Stimulated activated naive CD8-positive, alpha-beta T cell treated with anti-CD3 and anti-CD28 coated beads, Interleukin-15, Interleukin-2, amounts not matched to agents 100 ng/mL and 50 ng/mL, for 24 hours (primary cell): ENCODE measurements around the gene SLIT3.

Experiments
- H3K27ac Mint-ChIP-seq: one replicate; pipeline ENCODE4 v1.8.0; 2021; ENCODE audit warnings: mild to moderate bottlenecking, mixed read lengths
- H3K27me3 Mint-ChIP-seq: one replicate; pipeline ENCODE4 v1.8.0; 2021; ENCODE audit warnings: mixed read lengths
- H3K36me3 Mint-ChIP-seq: one replicate; pipeline ENCODE4 v1.8.0; 2021; ENCODE audit warnings: low read depth, mixed read lengths
- H3K4me1 Mint-ChIP-seq: one replicate; pipeline ENCODE4 v1.8.0; 2021; ENCODE audit warnings: low read depth, mixed read lengths
- H3K4me3 Mint-ChIP-seq: one replicate; pipeline ENCODE4 v1.8.0; 2021; ENCODE audit warnings: mild to moderate bottlenecking, mixed read lengths
- H3K9me3 Mint-ChIP-seq: one replicate; pipeline ENCODE4 v1.8.0; 2021; ENCODE audit warnings: mixed read lengths

SLIT3 gene

DNA sequence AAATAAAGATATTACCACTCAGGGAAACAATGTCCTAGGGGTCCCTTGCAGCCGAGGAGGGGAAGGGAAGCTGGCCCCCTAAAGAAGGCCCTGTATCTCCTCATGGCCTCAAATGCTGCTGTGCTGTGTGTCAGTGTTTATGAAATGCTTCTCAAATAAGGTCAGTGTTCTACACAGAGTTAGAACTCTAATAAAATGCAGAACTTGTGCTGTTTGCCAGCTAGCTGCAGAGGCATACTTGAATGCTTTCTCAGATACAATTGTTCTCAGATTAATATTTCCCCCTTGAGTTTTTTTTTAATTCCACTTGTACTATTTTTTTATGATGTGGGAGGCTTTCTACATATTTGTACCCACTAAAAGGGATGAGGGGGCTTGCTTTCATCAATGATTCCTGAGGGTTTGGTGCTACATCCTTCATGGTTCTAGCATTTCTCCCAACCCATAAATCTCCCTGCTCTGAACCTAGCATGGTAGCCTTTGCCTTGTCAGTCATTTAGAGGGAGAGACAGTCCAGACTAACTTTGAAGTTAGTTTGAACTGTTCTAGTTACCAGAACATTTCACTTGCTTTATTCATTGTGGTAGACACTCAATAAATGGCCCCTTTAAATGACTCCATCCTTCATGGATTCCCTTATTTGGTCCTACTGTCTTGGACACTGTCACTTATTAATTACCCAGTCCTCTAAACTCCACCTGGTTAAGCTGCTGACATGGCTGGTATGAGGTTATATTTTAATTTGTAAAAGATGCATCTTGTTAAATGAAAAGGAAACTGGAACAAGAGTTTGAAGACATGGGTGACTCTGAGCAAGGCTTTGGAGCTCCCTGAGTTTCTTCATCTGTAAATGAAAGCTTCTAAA lies 12.6 kb downstream of the SLIT3 start:
- Mint-ChIP-seq H3K4me3 (no peak overlapping the region), H3K4me1 (no peaks in the 10 kb centered on the region), H3K27ac (no peak overlapping the region), H3K9me3 (no peaks in the 10 kb centered on the region), H3K27me3 (peaks cover 3% of the 10 kb centered on the region), H3K36me3 (no peaks in the 10 kb centered on the region)

DNA sequence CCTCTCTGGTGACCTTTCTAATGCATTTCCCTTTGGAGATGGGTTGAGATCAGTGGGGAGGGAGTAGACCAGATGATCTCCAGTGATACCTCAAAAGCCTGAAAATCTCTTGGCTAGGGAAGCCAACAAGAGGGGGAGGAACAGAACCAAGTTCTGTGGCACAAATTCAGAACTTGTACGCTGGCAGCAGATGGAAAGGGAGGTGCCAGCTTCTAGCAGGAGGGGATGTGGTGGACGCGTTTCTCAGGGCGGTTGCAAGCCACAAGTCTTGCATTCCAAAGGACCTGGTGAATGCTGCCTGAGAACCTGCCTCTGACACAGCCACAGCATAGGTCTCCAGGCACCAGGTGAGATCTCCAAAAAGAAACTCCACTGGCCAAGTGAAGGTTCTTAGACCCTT lies 13.4 kb downstream of the SLIT3 start:
- peaks cover 1% of the 10 kb centered on the region for H3K27me3 Mint-ChIP-seq

DNA sequence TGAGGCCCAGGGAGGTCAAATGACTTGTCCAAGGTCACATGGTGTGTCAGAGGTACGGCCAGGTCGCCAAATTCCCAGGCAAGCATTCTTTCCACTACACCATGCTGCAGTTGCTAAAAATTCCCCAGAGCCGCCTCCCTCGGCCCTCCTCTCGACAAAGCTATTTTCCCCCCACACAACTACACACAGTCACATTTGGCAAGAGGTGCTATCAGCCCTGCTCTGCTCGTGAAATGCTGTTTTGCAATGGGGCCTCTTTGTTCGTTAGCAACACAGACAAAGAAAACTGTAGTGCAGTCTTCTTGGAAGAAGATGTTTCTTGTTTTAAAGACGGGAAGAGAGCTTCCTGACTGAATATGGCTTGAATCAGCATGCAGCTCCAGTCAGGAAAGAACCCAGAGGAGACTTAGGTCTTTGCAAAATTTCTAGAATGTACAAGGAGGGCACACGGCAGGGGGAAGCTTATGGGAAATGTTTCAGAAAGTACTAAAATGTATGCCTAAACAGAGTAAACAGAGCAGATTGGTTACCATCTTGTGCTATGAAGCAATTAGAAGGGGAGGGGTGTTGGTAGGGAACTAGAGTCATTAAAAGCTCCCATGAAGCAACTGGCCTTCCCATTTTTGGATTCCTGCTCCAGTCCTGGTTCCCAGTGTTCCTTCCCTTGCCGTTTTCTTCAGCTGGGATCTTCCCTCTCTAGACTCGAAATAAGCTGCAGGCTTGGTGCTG lies 14.2 kb downstream of the SLIT3 start:
- Mint-ChIP-seq H3K4me3 (no peak overlapping the region), H3K27me3 (no peaks in the 10 kb centered on the region), H3K4me1 (no peaks in the 10 kb centered on the region), H3K9me3 (no peaks in the 10 kb centered on the region), H3K36me3 (no peaks in the 10 kb centered on the region), H3K27ac (no peak overlapping the region)

More for the DNA sequence above, 13.4 kb downstream of the SLIT3 start:
- Mint-ChIP-seq H3K36me3 (no peaks in the 10 kb centered on the region), H3K27ac (no peak overlapping the region), H3K9me3 (no peaks in the 10 kb centered on the region), H3K4me3 (no peak overlapping the region), H3K4me1 (no peaks in the 10 kb centered on the region)

DNA sequence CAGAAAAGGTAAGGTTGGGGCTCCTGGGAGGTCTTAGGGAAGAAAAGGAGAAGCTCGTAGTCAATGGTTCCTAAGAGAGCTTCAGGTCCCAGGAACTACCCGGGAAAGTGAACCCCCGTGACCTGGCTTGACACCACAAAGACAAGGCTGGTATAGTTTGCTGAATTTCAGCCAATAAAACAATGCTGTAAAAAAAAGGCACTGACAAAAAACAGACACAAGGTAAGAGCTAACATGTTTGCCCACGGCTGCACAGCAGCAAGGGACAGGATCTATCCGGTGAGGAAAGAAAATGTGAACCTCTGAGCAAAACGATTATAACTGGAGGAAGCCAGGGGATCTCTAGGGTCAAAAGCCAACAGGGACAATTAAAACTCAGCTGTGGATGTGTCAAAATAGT lies 17.1 kb downstream of the SLIT3 start:
- Mint-ChIP-seq H3K36me3 (no peaks in the 10 kb centered on the region), H3K27me3 (no peaks in the 10 kb centered on the region), H3K9me3 (no peaks in the 10 kb centered on the region), H3K4me3 (no peak overlapping the region), H3K27ac (no peak overlapping the region), H3K4me1 (no peaks in the 10 kb centered on the region)

DNA sequence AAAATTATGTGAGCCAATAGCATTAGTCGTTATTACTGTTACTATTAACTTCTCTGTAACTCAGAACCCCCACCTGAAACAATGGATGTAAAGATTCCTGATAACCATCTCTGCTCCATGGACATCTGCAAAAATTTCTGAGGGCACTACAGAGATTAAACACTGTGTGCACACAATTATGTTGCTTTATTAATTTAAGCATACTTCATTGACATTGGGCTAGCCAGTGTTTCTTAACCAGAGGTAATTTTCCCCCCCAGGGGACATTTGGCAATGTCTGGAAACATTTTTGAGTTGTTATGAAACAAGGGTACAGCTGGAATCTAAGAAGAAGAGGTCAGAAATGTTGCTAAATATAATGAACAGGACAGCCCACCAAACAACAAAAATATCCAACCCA lies 19.3 kb downstream of the SLIT3 start:
- no peak overlapping the region for H3K27ac Mint-ChIP-seq
- no peaks in the 10 kb centered on the region for H3K9me3 Mint-ChIP-seq
- no peaks in the 10 kb centered on the region for H3K36me3 Mint-ChIP-seq
- H3K4me1 Mint-ChIP-seq: no peaks in the 10 kb centered on the region
- H3K27me3 Mint-ChIP-seq: no peaks in the 10 kb centered on the region
- H3K4me3 Mint-ChIP-seq: no peak overlapping the region

DNA sequence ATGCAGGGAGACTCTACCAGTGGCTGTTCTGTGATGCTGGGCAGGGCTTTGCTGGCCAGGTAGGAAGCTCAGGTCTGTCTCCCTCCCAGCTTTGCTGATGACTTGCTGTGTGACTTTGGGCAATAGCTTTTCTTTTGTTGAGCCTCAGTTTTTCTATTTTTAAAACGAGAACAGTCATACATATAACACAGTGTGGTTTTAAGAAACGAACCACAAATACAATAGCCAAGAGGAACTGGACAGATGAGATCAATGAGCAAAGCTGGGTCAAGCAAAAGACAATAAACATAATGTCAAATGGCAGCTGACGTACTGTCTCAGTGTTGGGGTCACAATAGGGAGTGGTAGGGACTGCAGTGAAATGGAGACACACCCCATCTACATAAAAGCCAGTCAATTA lies 20.2 kb downstream of the SLIT3 start:
- no peaks in the 10 kb centered on the region for H3K36me3 Mint-ChIP-seq
- H3K9me3 Mint-ChIP-seq: no peaks in the 10 kb centered on the region
- H3K27me3 Mint-ChIP-seq: no peaks in the 10 kb centered on the region

DNA sequence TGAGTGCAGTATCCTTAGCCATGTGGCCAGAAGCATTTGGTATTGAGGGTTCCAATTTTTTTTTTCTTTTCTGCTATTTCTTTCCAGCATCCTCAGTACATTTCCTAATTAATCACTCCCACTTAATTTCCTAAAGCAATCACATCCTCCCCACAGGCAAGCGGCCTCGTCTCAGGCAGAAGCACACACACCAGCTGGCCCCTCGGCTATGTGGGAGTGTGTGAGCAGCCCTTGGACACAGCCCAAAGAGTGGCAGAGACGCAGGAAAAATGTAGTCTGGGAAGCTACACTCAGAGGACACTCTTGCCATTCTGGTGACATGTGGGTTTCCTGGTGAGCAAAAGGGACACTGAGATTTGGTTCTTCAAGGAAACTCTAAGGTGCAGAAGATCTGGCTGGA lies 20.7 kb downstream of the SLIT3 start:
- no peaks in the 10 kb centered on the region for H3K27me3 Mint-ChIP-seq

More for the DNA sequence above, 20.2 kb downstream of the SLIT3 start:
- Mint-ChIP-seq H3K27ac (no peak overlapping the region), H3K4me1 (no peaks in the 10 kb centered on the region), H3K4me3 (no peak overlapping the region)

DNA sequence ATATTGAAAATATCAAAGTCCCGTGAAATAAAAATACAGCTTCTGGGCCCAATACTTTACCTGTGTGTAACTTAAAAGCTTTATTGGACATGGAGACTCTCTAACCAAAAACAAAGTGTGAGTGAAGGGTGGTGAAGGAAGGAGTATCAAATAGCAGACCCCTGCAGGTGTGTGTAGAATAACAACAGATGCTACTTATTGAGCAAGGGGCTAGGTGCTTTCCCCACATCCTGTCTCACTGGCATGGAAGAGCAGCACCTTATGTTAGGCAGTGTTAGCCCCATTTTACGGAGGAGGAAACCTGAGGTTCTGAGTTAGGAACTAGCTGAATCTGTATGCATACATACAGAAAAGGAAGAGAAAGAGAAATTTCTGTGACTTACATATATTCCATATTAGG lies 21.8 kb downstream of the SLIT3 start:
- no peak overlapping the region for H3K27ac Mint-ChIP-seq
- no peaks in the 10 kb centered on the region for H3K27me3 Mint-ChIP-seq
- no peaks in the 10 kb centered on the region for H3K4me1 Mint-ChIP-seq
- no peaks in the 10 kb centered on the region for H3K36me3 Mint-ChIP-seq
- H3K4me3 Mint-ChIP-seq: no peak overlapping the region
- no peaks in the 10 kb centered on the region for H3K9me3 Mint-ChIP-seq

More for the DNA sequence above, 20.7 kb downstream of the SLIT3 start:
- Mint-ChIP-seq H3K27ac (no peak overlapping the region), H3K9me3 (no peaks in the 10 kb centered on the region), H3K4me3 (no peak overlapping the region), H3K36me3 (no peaks in the 10 kb centered on the region), H3K4me1 (no peaks in the 10 kb centered on the region)

DNA sequence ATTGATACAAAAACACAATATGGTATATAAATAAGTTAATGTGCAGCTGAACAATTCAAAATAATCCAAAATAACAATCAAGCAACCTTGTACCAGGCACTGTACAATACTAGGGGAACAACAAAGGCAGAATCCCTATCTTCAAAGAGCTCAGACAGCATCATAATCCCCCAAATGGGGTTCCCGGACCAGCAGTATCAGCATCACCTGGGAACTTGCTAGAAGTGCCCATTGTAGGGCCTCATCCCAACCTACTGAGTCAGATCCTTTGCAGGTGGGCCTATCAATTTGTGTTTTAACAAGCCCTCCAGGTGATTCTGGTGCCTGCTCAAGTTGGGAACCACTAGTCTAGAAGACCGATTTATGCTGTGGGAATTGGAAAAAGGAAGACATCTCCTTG lies 27.1 kb downstream of the SLIT3 start:
- no peaks in the 10 kb centered on the region for H3K36me3 Mint-ChIP-seq
- H3K9me3 Mint-ChIP-seq: no peaks in the 10 kb centered on the region
- H3K27ac Mint-ChIP-seq: no peak overlapping the region
- H3K4me3 Mint-ChIP-seq: no peak overlapping the region
- H3K4me1 Mint-ChIP-seq: no peaks in the 10 kb centered on the region
- no peaks in the 10 kb centered on the region for H3K27me3 Mint-ChIP-seq

DNA sequence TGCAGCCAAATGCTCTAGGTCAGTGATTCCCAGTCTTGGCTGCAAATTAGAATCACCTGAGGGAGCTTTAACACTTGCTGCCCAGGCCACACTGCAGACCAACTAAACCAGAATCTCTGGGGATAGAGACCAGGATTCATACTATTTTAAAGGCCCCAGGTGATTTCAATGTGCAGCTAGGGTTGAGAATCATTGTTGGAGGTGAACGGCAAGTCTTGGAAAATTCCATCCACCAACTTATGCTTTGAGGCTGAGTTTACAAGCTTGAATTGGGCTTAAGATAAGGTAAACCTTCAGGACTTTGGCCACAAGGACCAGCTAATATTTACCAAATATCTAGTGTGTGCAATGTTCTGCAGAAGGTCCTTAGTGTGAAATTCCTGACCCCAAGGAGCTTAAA lies 27.5 kb downstream of the SLIT3 start:
- Mint-ChIP-seq H3K4me1 (no peaks in the 10 kb centered on the region), H3K4me3 (no peak overlapping the region), H3K27me3 (no peaks in the 10 kb centered on the region), H3K36me3 (no peaks in the 10 kb centered on the region), H3K27ac (no peak overlapping the region), H3K9me3 (no peaks in the 10 kb centered on the region)

DNA sequence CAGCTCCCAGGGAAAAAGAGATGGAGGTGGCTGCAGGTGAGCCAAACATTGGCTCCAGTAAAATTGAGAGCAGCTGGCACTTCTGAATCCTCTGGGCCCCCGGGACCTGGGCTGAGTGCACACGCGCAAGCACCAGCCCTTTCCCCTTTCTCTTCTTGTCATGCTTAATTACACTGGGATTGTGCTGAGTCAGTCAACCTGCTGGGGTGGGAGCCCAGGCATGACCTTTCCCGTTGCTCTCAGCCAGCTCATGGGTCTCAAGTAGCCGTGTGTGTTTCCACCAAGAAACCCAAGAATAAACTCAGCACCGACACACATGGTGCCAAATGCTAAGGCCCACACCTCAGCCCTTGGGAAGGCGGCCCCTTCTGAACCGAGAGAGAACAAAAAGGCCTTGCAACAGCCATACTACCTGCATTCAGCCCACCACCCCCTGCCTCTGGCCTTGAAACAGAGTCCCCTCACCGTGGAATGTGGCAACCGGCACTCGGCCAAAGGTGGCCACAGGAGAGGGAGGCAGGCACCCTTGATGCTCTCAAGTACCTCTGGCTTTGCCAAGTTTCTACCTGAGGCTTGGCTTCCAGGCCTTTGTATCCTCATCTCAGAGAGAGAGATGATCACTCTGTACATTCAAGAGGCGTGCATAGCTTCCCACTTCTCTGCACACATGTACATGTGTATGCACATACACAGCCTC lies 28.1 kb downstream of the SLIT3 start:
- Mint-ChIP-seq H3K4me3 (no peak overlapping the region), H3K36me3 (no peaks in the 10 kb centered on the region), H3K9me3 (no peaks in the 10 kb centered on the region), H3K27me3 (no peaks in the 10 kb centered on the region), H3K4me1 (no peaks in the 10 kb centered on the region), H3K27ac (no peak overlapping the region)

DNA sequence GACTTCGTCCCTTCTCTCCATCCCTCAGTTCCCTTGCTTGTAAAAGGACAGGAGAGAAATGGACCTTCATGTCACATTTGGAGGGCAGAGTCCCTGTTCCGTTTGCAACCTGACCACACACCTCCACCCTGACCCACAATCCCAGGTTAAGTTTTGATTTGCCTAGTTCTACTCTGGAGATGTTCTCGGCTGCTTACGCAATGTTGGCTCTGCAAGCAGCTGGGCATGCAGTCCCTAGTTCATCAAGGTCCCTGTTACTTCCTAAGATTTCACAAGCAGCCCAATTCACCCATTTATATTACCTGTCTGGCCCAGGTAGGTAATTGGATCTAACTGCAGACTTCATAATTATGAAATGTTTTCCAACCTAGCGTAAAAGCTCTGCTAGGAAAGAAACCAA lies 28.8 kb downstream of the SLIT3 start:
- Mint-ChIP-seq H3K4me1 (no peaks in the 10 kb centered on the region), H3K36me3 (no peaks in the 10 kb centered on the region), H3K9me3 (no peaks in the 10 kb centered on the region)

DNA sequence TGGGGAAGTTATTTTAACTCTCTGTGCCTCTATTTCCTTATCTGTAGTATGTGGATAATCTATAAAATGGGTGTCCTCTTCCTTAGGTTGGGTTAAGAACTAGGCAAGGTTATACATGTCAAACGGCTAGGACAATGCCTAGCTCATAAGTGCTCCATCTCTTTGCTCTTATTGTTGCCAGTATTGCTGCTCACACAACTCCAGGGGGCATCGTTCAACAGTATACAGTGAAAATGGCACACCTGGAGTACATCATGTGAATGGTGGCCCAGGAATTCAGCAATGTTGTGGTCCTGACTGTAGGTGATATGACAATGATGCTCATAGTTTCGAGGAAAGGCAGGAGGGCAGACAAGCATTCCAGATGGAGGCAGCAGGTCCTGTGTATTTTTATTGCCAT lies 30.1 kb downstream of the SLIT3 start:
- H3K27ac Mint-ChIP-seq: no peak overlapping the region
- no peaks in the 10 kb centered on the region for H3K9me3 Mint-ChIP-seq
- H3K27me3 Mint-ChIP-seq: no peaks in the 10 kb centered on the region
- no peaks in the 10 kb centered on the region for H3K36me3 Mint-ChIP-seq
- no peaks in the 10 kb centered on the region for H3K4me1 Mint-ChIP-seq
- H3K4me3 Mint-ChIP-seq: no peak overlapping the region

More for the DNA sequence above, 28.8 kb downstream of the SLIT3 start:
- no peaks in the 10 kb centered on the region for H3K27me3 Mint-ChIP-seq
- no peak overlapping the region for H3K27ac Mint-ChIP-seq
- H3K4me3 Mint-ChIP-seq: no peak overlapping the region

DNA sequence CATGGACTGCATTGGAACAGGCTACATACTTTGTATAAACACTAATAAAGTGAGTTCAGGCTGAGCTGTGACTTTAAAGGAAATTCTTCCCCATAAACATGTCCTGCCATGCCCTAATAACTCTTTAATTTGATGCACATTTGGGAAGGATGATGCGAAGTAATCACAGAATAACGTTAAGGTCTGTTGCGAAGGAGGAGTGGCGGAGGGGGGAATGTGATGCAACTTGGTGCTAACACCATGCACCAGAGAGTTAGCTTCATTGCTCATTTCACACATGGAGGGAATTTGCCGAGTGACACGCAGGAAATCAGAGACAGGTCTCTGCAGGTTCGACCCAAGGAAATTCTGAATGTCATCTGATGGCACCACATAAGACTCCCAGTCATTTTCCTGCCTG lies 32.9 kb downstream of the SLIT3 start:
- no peak overlapping the region for H3K4me3 Mint-ChIP-seq
- no peaks in the 10 kb centered on the region for H3K9me3 Mint-ChIP-seq
- H3K36me3 Mint-ChIP-seq: no peaks in the 10 kb centered on the region
- no peak overlapping the region for H3K27ac Mint-ChIP-seq
- no peaks in the 10 kb centered on the region for H3K4me1 Mint-ChIP-seq
- H3K27me3 Mint-ChIP-seq: no peaks in the 10 kb centered on the region

DNA sequence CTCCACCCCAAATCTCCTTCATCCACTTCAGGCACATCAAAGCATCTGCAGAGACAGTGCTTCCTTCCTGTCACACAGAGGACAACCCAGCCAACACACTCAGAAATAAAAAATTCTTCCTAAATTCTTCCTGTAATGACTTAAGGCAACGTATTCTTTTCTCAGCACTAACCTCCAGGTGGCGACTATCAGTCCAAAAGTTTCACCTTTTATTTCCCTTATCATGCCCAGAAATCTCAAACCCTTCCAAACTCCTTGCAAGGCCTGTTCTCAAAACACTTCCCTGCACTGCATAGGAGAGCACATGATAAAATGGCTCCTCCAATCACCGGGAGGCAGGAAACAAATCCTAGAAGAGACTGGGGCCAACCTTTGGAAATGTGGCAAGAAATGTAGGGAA lies 35.1 kb downstream of the SLIT3 start:
- no peaks in the 10 kb centered on the region for H3K4me1 Mint-ChIP-seq
- H3K9me3 Mint-ChIP-seq: no peaks in the 10 kb centered on the region
- H3K36me3 Mint-ChIP-seq: no peaks in the 10 kb centered on the region
- H3K4me3 Mint-ChIP-seq: no peak overlapping the region
- no peak overlapping the region for H3K27ac Mint-ChIP-seq
- peaks cover 6% of the 10 kb centered on the region for H3K27me3 Mint-ChIP-seq
